ENCODE results near the gene ACADS.

Gene ACADS

GRCh38 chr12:120784804-120785203 is 59.2 kb downstream of the ACADS start:
- TF ChIP-seq EZH2phosphoT487 (IDR thresholded peaks at IDR 0.05; ENCODE audit: low read length) = no peak
- TF ChIP-seq, protein P1, sequence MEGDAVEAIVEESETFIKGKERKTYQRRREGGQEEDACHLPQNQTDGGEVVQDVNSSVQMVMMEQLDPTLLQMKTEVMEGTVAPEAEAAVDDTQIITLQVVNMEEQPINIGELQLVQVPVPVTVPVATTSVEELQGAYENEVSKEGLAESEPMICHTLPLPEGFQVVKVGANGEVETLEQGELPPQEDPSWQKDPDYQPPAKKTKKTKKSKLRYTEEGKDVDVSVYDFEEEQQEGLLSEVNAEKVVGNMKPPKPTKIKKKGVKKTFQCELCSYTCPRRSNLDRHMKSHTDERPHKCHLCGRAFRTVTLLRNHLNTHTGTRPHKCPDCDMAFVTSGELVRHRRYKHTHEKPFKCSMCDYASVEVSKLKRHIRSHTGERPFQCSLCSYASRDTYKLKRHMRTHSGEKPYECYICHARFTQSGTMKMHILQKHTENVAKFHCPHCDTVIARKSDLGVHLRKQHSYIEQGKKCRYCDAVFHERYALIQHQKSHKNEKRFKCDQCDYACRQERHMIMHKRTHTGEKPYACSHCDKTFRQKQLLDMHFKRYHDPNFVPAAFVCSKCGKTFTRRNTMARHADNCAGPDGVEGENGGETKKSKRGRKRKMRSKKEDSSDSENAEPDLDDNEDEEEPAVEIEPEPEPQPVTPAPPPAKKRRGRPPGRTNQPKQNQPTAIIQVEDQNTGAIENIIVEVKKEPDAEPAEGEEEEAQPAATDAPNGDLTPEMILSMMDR (IDR thresholded peaks at IDR 0.05; ENCODE audit: low read length) = no peak
- TF ChIP-seq EZH2 (optimal IDR thresholded peaks at IDR 0.05; ENCODE audit: low read depth, low read length) = no peak
- no peak overlapping the region for H3K4me2 ChIP-seq (ENCODE audit: low read depth, low read length)
- H3K4me1 ChIP-seq (ENCODE audit: low read length) = no peaks in the 10 kb centered on the region
- no peaks in the 10 kb centered on the region for H3K9me3 ChIP-seq (replicated peaks; ENCODE audit: insufficient read depth, low read length)
- H4K20me1 ChIP-seq (ENCODE audit: insufficient read depth, low read length) = no peaks in the 10 kb centered on the region
- H3F3A ChIP-seq (ENCODE audit: insufficient read depth, low read length) = no peaks in the 10 kb centered on the region
- no peaks in the 10 kb centered on the region for H3K79me2 ChIP-seq (ENCODE audit: low read length)
- no peaks in the 10 kb centered on the region for H3K27me3 ChIP-seq (replicated peaks; ENCODE audit: insufficient read depth, low read length)
- H3K9ac ChIP-seq (ENCODE audit: low read length) = no peak overlapping the region
- no peaks in the 10 kb centered on the region for H3K36me3 ChIP-seq (replicated peaks; ENCODE audit: insufficient read depth, low read length)
- no peak overlapping the region for H3K27ac ChIP-seq (ENCODE audit: low read length)
- no peak for DNase-seq
- no peak overlapping the region for H2AFZ ChIP-seq (ENCODE audit: low read length)
- H3K4me3 ChIP-seq (ENCODE audit: low read length) = no peak overlapping the region
- no peaks in the 10 kb centered on the region for H3K9me2 ChIP-seq (replicated peaks; ENCODE audit: insufficient read depth, low read length)

DNA sequence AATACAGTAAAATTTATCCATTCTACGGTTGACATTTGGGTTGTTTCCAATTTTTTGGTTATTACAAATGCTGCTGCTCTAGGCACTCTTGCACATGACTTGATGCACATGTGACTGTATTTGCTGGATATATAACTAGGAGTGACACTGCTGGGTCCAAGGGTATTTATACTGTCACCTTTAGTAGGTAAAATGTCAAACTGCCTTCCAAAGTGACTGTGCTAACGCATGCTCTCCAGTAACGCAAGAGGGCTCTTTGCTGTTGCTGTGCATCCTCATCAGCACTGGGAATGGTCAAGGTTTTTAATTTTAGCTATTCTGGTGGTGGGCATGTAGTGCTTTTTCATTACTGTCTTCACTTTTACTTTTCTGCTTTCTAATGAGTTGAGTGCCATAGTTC is 62.3 kb downstream of the ACADS start:
- Histone ChIP-seq H3K36me3 (replicated peaks; ENCODE audit: insufficient read depth, low read length) (no peaks in the 10 kb centered on the region), H3K4me2 (ENCODE audit: low read depth, low read length) (no peak overlapping the region), H3F3A (ENCODE audit: insufficient read depth, low read length) (no peaks in the 10 kb centered on the region), H3K4me1 (ENCODE audit: low read length) (no peaks in the 10 kb centered on the region), H4K20me1 (ENCODE audit: insufficient read depth, low read length) (no peaks in the 10 kb centered on the region), H3K9me2 (replicated peaks; ENCODE audit: insufficient read depth, low read length) (no peaks in the 10 kb centered on the region), H3K27me3 (replicated peaks; ENCODE audit: insufficient read depth, low read length) (no peaks in the 10 kb centered on the region), H3K9ac (ENCODE audit: low read length) (no peak overlapping the region), H2AFZ (ENCODE audit: low read length) (no peak overlapping the region), H3K27ac (ENCODE audit: low read length) (no peak overlapping the region), H3K9me3 (replicated peaks; ENCODE audit: insufficient read depth, low read length) (no peaks in the 10 kb centered on the region), H3K79me2 (ENCODE audit: low read length) (no peaks in the 10 kb centered on the region), H3K4me3 (ENCODE audit: low read length) (no peak overlapping the region)
- TF ChIP-seq EZH2 (optimal IDR thresholded peaks at IDR 0.05; ENCODE audit: low read depth, low read length) = no peak
- TF ChIP-seq, protein P1 (IDR thresholded peaks at IDR 0.05; ENCODE audit: low read length) = no peak
- TF ChIP-seq EZH2phosphoT487 (IDR thresholded peaks at IDR 0.05; ENCODE audit: low read length) = no peak
- no peak for DNase-seq

All from MM.1S (cell line).